Measurements from ENCODE around the gene GFOD2.

GFOD2 gene

GRCh38 chr16:67675579-67675935, 43.6 kb downstream of the GFOD2 start:
- peak overlapping the region in 1 of 2 donors; percentile 82 for H3K27ac ChIP-seq
- H3K4me3 ChIP-seq, result no peak overlapping the region
- DNase-seq (ENCODE audit: low spot score), result no peak
- TF ChIP-seq CTCF (IDR thresholded peaks at IDR 0.05), result no peak

GRCh38 chr16:67674851-67675578, 44.1 kb downstream of the GFOD2 start:
- DNase-seq (ENCODE audit: low spot score), result peak; percentile 71
- H3K27ac ChIP-seq, result peak overlapping the region in 1 of 2 donors; percentile 82
- no peak for TF ChIP-seq CTCF (IDR thresholded peaks at IDR 0.05)

GRCh38 chr16:67673712-67674580, 45.2 kb downstream of the GFOD2 start:
- TF ChIP-seq CTCF (IDR thresholded peaks at IDR 0.05), result no peak
- Histone ChIP-seq H3K27ac (peak overlapping the region in 1 of 2 donors; percentile 82), H3K4me3 (peak overlapping the region; percentile 34)
- DNase-seq (ENCODE audit: low spot score), result peak; percentile 79

More at GRCh38 chr16:67674851-67675578, 44.1 kb downstream of the GFOD2 start:
- H3K4me3 ChIP-seq, result no peak overlapping the region

- no peak for TF ChIP-seq CTCF (IDR thresholded peaks at IDR 0.05)
- DNase-seq (ENCODE audit: low spot score), result peak; percentile 78
- no peak overlapping the region for H3K4me3 ChIP-seq
- peak overlapping the region; percentile 32 to 82 for H3K27ac ChIP-seq
Measured at GRCh38 chr16:67672739-67673662, 46.1 kb downstream of the GFOD2 start.

GRCh38 chr16:67672306-67672705, 46.8 kb downstream of the GFOD2 start:
- DNase-seq (ENCODE audit: low spot score), result no peak
- TF ChIP-seq CTCF (IDR thresholded peaks at IDR 0.05), result no peak
- Histone ChIP-seq H3K27ac (peak overlapping the region in 1 of 2 donors; percentile 19), H3K4me3 (no peak overlapping the region)

GRCh38 chr16:67669499-67670101, 49.5 kb downstream of the GFOD2 start:
- Histone ChIP-seq H3K4me3 (no peak overlapping the region), H3K27ac (no peak overlapping the region)
- no peak for TF ChIP-seq CTCF (IDR thresholded peaks at IDR 0.05)
- DNase-seq (ENCODE audit: low spot score), result no peak
